Subcutaneous abdominal adipose tissue (tissue), 5 donors: ENCODE measurements around the gene OR8K1.

ENCODE experiments used
- H3K27ac ChIP-seq: one replicate; pipeline ENCODE4 v1.7.0; 2013; ENCODE audit warnings: low read depth, mild to moderate bottlenecking, inconsistent platforms, low read length, moderate library complexity
- H3K27me3 ChIP-seq, 5 donors: one replicate each; pipeline ENCODE4 v1.7.0; 2013; ENCODE audit warnings: low read length in 5 of 5, inconsistent platforms in 1 of 5; ENCODE audit not compliant: control insufficient read depth in 5 of 5, insufficient read depth in 4 of 5
- H3K36me3 ChIP-seq, 5 donors: one replicate each; pipeline ENCODE4 v1.7.0; 2013; ENCODE audit warnings: low read length in 5 of 5; ENCODE audit not compliant: control insufficient read depth in 5 of 5, insufficient read depth in 5 of 5
- H3K4me1 ChIP-seq, 5 donors: one replicate each; pipeline ENCODE4 v1.7.0; 2013; ENCODE audit warnings: low read length in 5 of 5, mild to moderate bottlenecking in 3 of 5, moderate library complexity in 1 of 5; ENCODE audit not compliant: control insufficient read depth in 5 of 5, insufficient read depth in 5 of 5
- H3K4me3 ChIP-seq, 5 donors: one replicate each; pipeline ENCODE4 v1.7.0; 2013; ENCODE audit warnings: low read length in 5 of 5, low read depth in 1 of 5
- H3K9ac ChIP-seq, 5 donors: one replicate each; pipeline ENCODE4 v1.7.0; 2013; ENCODE audit warnings: low read length in 5 of 5, mild to moderate bottlenecking in 4 of 5, moderate library complexity in 3 of 5
- H3K9me3 ChIP-seq, 5 donors: one replicate each; pipeline ENCODE4 v1.7.0; 2013; ENCODE audit warnings: low read length in 5 of 5; ENCODE audit not compliant: control insufficient read depth in 5 of 5
- donor health status: healthy.
- donor health status: healthy.
- donor health status: healthy.
- donor health status: healthy.
- donor health status: healthy.

Gene OR8K1

DNA sequence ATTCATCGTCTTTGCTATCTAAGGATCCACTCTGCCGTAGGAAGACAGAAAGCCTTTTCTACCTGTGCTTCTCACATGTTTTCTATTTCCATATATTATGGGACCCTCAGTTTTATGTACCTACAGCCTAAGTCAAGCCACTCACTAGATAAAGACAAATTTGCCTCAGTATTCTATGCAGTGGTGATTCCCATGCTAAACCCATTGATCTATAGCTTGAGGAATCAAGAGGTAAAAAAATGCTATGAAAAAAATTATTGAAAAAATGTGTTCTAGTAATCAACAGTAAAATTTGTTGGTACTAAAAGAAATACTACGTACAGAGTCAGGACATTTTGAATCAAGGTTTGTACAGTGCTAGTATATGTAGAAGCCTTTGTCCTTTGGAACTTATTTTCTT lies 48.5 kb downstream of the OR8K1 start:
- Histone ChIP-seq H3K27ac (no peak overlapping the region), H3K4me1 (no peaks in the 10 kb centered on the region), H3K36me3 (no peaks in the 10 kb centered on the region), H3K4me3 (no peak overlapping the region), H3K27me3 (no peaks in the 10 kb centered on the region), H3K9ac (no peak overlapping the region), H3K9me3 (peaks cover 0 to 3% (median 0%) of the 10 kb centered on the region in 5 donors)

- Histone ChIP-seq H3K27me3 (no peaks in the 10 kb centered on the region), H3K4me3 (no peak overlapping the region), H3K9ac (no peak overlapping the region), H3K27ac (no peak overlapping the region), H3K9me3 (peaks cover 0 to 3% (median 0%) of the 10 kb centered on the region in 5 donors), H3K36me3 (no peaks in the 10 kb centered on the region), H3K4me1 (no peaks in the 10 kb centered on the region)
These were observed 50.2 kb downstream of the OR8K1 start for GRCh38 chr11:56396047-56396446.
